K562 (cell line): Measurements from ENCODE around the gene HPD. TPM values are rescaled to one million over a fixed set of nuclear protein-coding genes. Genes with fewer than 3 reads are reported as not detected.

Experiments used
- BRCA1 ChIP-seq, 2 experiments: fragments of 450-650 bp in 1 of 2; sonication (generic) in 1 of 2; formaldehyde crosslinking in 1 of 2; IDR thresholded peaks; 2 replicates each; pipeline versions ENCODE4 v1.5.0 to v1.6.1; 2017 to 2020; ENCODE audit warnings: mild to moderate bottlenecking in 1 of 2, missing genetic modification reagents in 1 of 2
- CC2D1A ChIP-seq: fragments of 450-650 bp; IDR thresholded peaks from 2 replicates; pipeline ENCODE4 v1.6.1; 2017; ENCODE audit warnings: mild to moderate bottlenecking
- EHMT2 ChIP-seq: fragments of 450-650 bp; IDR thresholded peaks from 2 replicates; pipeline ENCODE4 v1.6.1; 2018; ENCODE audit warnings: antibody characterized with exemption
- EP400 ChIP-seq: fragments of 450-650 bp; IDR thresholded peaks from 2 replicates; pipeline ENCODE4 v1.6.1; 2017; ENCODE audit warnings: antibody characterized with exemption, mild to moderate bottlenecking, moderate library complexity
- HDAC1 ChIP-seq, 2 experiments: fragments of 450-650 bp; IDR thresholded peaks; 2 replicates each; pipeline ENCODE4 v1.6.1; 2016 to 2017; ENCODE audit warnings: inconsistent platforms in 1 of 2, mild to moderate bottlenecking in 1 of 2, moderate library complexity in 1 of 2
- NFRKB ChIP-seq: fragments of 450-650 bp; IDR thresholded peaks from 2 replicates; pipeline ENCODE4 v1.6.1; 2016; ENCODE audit warnings: low read depth
- RBM14 ChIP-seq: fragments of 200-400 bp; formaldehyde crosslinking; IDR thresholded peaks from 2 replicates; pipeline ENCODE4 v1.6.1; 2018; ENCODE audit warnings: low read depth, mild to moderate bottlenecking, low read length, moderate library complexity, borderline replicate concordance; ENCODE audit not compliant: insufficient read depth
- TBP ChIP-seq: optimal IDR thresholded peaks from 2 replicates; pipeline ENCODE3; 2011; ENCODE audit warnings: low read depth, low read length, improper control_type of control experiment
- XRCC3 ChIP-seq: fragments of 450-650 bp; IDR thresholded peaks from 2 replicates; pipeline ENCODE4 v1.6.1; 2017; ENCODE audit warnings: mild to moderate bottlenecking, moderate library complexity
- XRCC5 ChIP-seq: fragments of 200-400 bp; formaldehyde crosslinking; IDR thresholded peaks from 2 replicates; pipeline ENCODE4 v1.6.1; 2017; ENCODE audit warnings: low read depth, mild to moderate bottlenecking, low read length
- ZBTB17 ChIP-seq: fragments of 450-650 bp; formaldehyde crosslinking; IDR thresholded peaks from 2 replicates; pipeline ENCODE4 v1.4.0; 2020; ENCODE audit warnings: mild to moderate bottlenecking
- ZFP36 ChIP-seq: fragments of 150-350 bp; IDR thresholded peaks from 2 replicates; pipeline ENCODE4 v1.6.1; 2018; ENCODE audit warnings: low read length, low read depth; ENCODE audit not compliant: partially characterized antibody
- ZNF551 ChIP-seq: fragments of 250-450 bp; sonication (Bioruptor Pico); IDR thresholded peaks from 2 replicates; pipeline ENCODE4 v1.5.0; 2021; ENCODE audit warnings: mild to moderate bottlenecking, moderate library complexity
- polyA plus RNA-seq, 8 experiments: library from polyadenylated mRNA; depleted of rRNA in 4 of 8; stranded (reverse) in 5 of 8; unstranded in 3 of 8; fragments of >200 nt; fragmentation: Nextera tagmentation in 2 of 8; fragmentation: Illumina TruSeq in 1 of 8; extraction: Ambion mirVana in 2 of 8; extraction: Trizol in 1 of 8; gene quantifications; 2 replicates each; pipeline versions ENCODE4 v1.2.1 to v1.2.3, GENCODE V29; 2011 to 2014; ENCODE audit warnings: inconsistent platforms in 1 of 8, missing spikeins in 1 of 8
- total RNA-seq, 7 experiments: library from RNA; depleted of rRNA in 6 of 7; stranded (reverse); fragments of >200 nt in 6 of 7; fragmentation: Illumina TruSeq in 2 of 7; extraction: Trizol in 2 of 7; gene quantifications; 2 replicates each; pipeline versions ENCODE4 v1.2.1 to v1.2.3, GENCODE V29; 2011 to 2021; ENCODE audit warnings: low replicate concordance in 1 of 7
- TF ChIP-seq, protein P1 (sequence below), 2 experiments: fragments of 450-650 bp; conservative IDR thresholded peaks; 2 replicates each; pipeline ENCODE4 v1.6.1; 2017; ENCODE audit warnings: mild to moderate bottlenecking in 2 of 2, moderate library complexity in 2 of 2
- TF ChIP-seq, protein P2 (sequence below), 2 experiments: fragments of 450-650 bp; formaldehyde crosslinking in 1 of 2; IDR thresholded peaks; 2 replicates each; pipeline versions ENCODE4 v1.4.0 to v1.6.1; 2014 to 2020; ENCODE audit warnings: mild to moderate bottlenecking in 2 of 2, borderline replicate concordance in 1 of 2, low read depth in 1 of 2
- TF ChIP-seq, protein P3 (sequence below): fragments of 450-650 bp; IDR thresholded peaks from 2 replicates; pipeline ENCODE4 v1.6.1; 2016

The HPD gene
- total and polyA plus RNA-seq, 9 of the 15 experiments (the other 6 are each of a cell fraction or from before 2014, with no cell fraction given), result 0.06 to 0.29 (median 0.07) TPM; not detected in 4

DNA sequence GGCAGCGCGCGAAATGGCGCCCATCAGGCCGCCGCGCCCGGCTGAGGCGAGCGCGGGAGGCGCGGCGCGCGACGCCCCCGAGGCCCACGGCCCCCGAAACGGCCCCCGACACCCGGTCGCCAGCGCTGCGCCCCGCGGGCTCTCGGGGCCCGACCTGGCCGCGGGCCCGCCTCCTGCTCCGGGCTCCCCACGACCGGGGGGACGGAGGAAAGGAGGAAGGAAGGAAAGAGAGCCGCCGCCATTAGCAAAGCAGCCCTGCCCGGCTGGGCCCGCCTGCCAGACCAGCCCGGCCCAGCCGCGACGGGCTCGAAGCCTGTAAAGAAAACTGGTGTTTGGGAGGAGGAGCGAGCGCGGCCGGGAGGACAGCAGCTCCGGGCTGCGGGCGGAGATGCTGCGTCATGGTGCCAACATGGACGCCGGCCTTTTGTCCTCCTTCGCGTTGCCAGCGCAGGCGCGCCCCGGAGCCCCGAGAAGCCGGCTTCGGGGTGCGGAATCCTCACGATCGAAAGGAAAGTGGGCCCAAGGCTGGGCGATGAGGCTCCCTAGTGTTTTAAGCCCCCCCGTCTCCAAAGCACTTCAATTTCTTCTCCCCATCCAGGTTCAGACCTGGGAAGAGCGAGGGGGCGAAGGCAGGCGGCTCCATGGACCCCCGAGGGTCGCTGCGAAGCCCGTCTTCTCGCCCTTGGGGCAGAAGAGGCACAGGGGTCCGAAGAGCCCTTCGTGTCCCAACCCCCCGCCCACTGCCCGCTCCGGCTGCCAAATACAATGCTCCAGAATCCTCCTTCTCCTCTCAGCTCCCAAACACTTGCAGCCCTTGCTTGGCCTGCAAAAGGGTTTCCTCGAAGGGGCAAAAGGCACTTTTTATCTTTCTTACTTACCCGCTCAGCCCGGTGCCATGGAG lies 57.7 kb downstream of the HPD start (continued):
- TF ChIP-seq, protein P1, sequence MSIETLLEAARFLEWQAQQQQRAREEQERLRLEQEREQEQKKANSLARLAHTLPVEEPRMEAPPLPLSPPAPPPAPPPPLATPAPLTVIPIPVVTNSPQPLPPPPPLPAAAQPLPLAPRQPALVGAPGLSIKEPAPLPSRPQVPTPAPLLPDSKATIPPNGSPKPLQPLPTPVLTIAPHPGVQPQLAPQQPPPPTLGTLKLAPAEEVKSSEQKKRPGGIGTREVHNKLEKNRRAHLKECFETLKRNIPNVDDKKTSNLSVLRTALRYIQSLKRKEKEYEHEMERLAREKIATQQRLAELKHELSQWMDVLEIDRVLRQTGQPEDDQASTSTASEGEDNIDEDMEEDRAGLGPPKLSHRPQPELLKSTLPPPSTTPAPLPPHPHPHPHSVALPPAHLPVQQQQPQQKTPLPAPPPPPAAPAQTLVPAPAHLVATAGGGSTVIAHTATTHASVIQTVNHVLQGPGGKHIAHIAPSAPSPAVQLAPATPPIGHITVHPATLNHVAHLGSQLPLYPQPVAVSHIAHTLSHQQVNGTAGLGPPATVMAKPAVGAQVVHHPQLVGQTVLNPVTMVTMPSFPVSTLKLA (conservative IDR thresholded peaks at IDR 0.05), result peak in 1 of 2 experiments; percentile 30; a peak in 1 of 4 replicates
- TF ChIP-seq RBM14 (0 out of 2 replicates have a peak, but pooled peaks have one; percentile 95), CC2D1A (no peak), XRCC3 (no peak), EP400 (peak; percentile 63), XRCC5 (0 out of 2 replicates have a peak, but pooled peaks have one; percentile 46), ZNF551 (CRISPR knock-in tag) (no peak), BRCA1 (IDR thresholded peaks at IDR 0.05) (no peak), BRCA1 (CRISPR knock-in tag; IDR thresholded peaks at IDR 0.05) (no peak), TBP (peak; percentile 75), ZFP36 (no peak), NFRKB (peak; percentile 98), ZBTB17 (CRISPR knock-in tag) (peak; percentile 87), HDAC1 (IDR thresholded peaks at IDR 0.05) (no peak), EHMT2 (no peak)
- TF ChIP-seq, protein P2, sequence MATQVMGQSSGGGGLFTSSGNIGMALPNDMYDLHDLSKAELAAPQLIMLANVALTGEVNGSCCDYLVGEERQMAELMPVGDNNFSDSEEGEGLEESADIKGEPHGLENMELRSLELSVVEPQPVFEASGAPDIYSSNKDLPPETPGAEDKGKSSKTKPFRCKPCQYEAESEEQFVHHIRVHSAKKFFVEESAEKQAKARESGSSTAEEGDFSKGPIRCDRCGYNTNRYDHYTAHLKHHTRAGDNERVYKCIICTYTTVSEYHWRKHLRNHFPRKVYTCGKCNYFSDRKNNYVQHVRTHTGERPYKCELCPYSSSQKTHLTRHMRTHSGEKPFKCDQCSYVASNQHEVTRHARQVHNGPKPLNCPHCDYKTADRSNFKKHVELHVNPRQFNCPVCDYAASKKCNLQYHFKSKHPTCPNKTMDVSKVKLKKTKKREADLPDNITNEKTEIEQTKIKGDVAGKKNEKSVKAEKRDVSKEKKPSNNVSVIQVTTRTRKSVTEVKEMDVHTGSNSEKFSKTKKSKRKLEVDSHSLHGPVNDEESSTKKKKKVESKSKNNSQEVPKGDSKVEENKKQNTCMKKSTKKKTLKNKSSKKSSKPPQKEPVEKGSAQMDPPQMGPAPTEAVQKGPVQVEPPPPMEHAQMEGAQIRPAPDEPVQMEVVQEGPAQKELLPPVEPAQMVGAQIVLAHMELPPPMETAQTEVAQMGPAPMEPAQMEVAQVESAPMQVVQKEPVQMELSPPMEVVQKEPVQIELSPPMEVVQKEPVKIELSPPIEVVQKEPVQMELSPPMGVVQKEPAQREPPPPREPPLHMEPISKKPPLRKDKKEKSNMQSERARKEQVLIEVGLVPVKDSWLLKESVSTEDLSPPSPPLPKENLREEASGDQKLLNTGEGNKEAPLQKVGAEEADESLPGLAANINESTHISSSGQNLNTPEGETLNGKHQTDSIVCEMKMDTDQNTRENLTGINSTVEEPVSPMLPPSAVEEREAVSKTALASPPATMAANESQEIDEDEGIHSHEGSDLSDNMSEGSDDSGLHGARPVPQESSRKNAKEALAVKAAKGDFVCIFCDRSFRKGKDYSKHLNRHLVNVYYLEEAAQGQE (IDR thresholded peaks at IDR 0.05; ENCODE audit: borderline replicate concordance), result peak; percentile 79
- TF ChIP-seq, protein P2 (CRISPR knock-in tag; IDR thresholded peaks at IDR 0.05; ENCODE audit: low read depth), result peak; percentile 28; the same call in 1 of the 2 replicates
- TF ChIP-seq, protein P3, sequence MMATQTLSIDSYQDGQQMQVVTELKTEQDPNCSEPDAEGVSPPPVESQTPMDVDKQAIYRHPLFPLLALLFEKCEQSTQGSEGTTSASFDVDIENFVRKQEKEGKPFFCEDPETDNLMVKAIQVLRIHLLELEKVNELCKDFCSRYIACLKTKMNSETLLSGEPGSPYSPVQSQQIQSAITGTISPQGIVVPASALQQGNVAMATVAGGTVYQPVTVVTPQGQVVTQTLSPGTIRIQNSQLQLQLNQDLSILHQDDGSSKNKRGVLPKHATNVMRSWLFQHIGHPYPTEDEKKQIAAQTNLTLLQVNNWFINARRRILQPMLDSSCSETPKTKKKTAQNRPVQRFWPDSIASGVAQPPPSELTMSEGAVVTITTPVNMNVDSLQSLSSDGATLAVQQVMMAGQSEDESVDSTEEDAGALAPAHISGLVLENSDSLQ, result no peak
